GM21529 (cell line): ENCODE measurements around the gene SLF2.

ENCODE experiments used
- ATAC-seq: cut with Tn5 transposase; IDR thresholded peaks from one replicate; pipeline ENCODE4 v1.9.1; 2021; ENCODE audit not compliant: unreplicated experiment

SLF2 gene

DNA sequence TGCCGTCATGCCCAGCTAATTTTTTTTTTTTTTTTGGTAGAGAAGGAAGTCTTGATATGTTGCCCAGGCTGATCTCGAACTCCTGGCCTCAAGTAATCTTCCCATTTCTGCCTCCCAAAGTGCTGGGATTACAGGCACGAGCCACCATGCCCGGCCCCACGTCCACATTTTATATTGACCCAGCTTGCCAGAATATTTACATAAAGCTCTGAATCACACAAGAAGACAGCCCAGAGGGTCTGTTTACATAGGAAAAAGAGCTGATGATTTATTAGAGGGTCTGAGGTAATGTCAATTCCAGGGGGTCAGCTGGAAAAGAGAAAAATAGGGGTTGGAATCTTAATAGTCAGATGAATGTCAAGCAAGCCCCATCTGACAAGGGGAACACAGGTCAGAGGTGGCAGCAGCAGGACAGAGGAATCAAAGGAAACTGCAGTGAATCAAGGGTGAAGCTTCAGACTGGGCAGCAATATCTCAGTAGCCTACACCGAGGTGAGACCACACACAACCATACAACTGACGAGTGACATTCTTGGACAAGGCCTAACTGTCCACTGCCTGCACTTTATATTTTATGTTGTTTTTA is 15.8 kb upstream of the SLF2 start:
- no peak for ATAC-seq

DNA sequence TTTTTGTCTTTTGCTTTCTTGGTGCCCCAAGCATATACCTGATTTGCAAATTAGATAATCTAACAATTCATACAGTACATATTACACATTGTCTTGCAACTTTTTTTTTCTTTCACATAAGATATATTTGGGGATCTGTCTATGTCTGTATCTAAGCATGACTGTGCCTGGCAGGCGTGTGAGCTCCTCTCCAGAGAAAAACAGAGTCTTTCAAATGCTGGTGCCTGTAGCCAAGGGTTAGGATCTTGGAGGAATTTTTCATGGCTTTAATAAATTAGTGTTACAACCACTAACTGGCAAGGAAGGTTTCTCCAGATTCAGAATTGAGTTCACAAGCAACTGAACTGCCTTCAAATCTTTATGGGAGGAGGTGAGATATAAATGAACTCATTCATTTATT is 14.8 kb upstream of the SLF2 start:
- no peak for ATAC-seq

DNA sequence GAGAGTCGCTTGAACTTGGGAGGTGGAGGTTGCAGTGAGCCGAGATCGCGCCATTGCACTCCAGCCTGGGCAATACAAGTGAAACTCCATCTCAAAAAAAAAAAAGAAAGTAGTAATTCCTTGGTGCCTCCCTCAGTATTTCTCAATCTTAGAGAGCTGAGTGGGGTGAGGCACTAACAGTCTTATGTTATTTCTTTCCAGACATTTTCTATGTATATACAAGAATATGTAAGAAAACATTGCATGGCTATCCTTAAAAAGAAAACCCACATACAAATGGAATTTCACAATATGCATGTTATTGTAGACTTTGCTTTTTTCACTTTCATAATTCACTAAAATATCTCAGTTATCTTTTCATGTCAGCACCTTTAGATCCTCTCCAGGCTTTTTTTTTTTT is 13.6 kb upstream of the SLF2 start:
- no peak for ATAC-seq

DNA sequence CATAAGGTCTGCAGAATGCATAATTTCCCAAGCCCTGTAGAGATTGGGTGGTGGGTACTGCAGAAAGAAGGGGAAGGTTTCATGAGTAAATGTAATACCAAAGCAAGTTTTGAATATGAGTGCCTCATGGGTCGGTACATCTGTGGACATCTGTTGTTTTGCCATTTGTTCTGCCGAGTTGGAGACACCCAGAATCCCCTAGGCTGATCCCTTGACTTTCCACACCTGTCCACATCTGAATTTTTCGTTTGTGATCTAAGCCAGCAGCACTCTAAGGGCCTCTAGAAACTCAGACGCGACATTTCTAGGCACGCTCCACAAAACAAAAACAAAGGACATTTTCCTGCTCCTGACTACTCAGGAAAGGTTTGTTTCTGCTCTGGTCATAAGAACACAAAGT is 11.7 kb upstream of the SLF2 start:
- ATAC-seq: no peak

DNA sequence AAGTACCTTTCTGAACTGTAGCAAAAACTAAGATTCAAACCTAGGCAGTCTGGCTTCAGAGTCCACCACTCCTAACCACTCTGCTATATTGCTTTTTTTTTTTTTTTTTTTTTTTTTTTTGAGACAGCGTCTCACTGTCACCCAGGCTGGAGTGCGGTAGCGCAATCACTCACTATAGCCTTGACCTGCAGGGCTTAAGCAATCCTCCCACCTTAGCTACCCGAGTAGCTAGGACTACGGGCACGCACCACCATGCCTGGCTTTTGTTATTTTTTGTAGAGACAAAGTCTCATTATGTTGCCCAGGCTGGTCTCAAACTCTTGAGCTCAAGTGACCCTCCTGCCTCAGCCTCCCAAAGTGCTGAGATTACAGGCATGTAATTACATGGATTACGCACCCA is 10.1 kb upstream of the SLF2 start:
- ATAC-seq: no peak

DNA sequence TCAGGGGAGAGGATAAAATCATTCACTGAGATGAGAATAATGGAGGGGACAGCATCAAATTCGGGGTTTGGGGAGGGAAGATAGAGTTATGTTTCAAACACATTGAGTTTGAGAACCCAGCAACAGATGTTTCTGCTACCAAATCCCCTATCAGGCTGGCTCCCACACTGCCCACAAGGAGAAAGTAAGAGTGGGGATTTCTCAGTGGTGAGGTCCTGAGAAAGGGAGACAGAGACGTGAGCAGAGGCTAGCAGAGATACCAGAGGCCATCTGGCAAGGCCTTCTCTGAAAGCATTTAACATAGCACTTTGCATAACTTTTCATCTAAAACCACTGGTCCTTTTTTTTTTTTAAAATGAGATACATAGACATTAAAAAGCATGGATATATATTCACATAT is 7.8 kb upstream of the SLF2 start:
- no peak for ATAC-seq

DNA sequence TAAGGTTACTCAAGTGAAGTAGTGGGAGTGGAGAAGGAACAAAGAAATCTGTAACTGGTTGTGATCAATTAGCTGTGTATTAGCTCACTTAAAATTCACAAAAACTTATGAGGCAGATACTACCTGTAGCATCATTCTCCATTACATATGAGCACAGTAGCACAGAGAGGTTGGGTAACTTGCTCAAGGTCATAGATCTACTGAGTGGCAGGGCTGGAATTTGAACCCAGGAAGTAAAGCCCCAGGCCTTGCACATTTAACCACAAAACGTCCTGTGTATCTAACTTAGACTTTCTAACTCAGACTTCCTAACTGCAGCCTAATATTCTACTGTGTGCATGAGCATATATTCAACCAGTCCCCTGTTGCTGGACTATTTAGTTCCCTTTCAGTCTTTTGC is 5.6 kb upstream of the SLF2 start:
- no peak for ATAC-seq

DNA sequence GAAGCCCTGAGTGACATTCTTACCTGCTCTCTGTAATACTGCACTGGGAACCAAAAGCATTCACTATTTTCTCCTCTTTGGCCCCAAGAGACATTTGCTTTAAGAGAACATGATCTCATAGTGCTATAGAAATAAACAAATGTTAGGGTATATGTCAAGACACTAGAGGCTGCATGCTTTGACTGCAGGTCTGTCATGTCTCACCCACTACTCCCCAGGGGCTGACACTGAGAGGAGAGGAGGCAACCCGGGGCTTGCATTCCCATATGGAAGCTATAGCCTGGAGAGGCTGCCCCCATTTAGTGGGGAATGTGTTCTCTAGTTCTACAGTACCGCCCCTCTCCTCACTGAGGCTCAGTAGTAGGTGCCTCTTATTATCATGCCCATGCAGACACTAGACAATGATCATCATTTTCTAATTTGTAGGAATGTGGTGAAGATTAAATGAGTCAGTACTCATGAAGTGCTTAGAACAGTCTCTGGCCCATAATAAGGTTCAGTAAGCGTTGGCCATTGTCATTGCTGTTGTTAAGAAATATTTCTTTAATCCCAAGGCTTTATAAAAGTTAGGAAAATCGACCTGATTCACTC is 4.9 kb upstream of the SLF2 start:
- ATAC-seq: no peak

DNA sequence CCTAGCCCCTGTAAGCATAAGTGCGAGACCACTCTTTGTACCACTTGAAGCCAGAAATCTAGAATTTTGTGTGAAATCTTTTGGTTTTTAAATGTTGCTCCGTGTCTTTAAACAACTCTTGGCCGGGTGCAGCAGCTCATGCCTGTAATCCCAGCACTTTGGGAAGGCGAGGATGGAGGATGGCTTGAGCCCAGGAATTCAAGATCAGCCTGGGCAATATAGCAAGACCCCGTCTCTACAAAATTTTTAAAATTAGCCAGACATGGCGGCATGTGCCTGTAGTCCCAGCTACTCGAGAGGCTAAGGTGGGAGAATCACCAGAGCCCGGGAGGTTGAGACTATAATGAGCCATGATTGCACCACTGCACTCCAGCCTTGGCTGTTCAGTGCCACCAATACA is 4.4 kb upstream of the SLF2 start:
- no peak for ATAC-seq

DNA sequence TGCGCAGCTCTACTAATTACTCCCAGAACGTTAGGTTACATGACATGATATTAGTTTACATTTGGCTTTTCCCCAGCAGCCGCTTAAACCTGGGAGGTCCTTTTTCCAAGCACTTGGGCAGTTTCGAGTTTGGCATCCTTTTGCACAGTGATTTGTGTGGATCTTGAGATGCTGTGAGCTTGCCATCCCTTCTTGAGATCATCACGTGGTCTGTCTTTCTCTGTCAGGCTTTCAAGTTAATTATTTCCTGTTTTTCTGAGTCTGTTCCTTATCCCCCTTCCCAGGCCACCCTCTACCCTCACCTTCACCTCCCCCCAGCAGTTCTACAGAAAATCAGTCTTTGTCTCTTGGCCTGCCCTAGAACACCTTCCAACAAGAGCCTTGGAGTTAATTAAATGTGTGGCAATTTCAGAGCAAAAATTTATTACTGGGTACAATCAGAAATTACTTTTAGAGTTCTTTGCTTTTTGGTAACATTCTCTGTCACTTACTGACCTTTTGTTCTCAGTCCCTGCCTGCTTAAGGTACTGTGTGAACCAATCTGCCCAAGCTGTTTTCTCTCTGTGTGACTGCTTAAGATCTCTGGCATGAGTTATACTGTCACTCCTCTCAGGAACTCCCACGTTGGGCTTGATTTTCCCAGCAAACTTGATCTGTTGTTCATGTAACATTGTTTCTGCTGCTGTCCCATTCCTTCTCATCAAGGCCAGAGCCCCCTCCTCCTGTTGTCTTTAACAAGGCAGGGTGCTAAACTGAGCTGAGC is 3.1 kb upstream of the SLF2 start:
- no peak for ATAC-seq

DNA sequence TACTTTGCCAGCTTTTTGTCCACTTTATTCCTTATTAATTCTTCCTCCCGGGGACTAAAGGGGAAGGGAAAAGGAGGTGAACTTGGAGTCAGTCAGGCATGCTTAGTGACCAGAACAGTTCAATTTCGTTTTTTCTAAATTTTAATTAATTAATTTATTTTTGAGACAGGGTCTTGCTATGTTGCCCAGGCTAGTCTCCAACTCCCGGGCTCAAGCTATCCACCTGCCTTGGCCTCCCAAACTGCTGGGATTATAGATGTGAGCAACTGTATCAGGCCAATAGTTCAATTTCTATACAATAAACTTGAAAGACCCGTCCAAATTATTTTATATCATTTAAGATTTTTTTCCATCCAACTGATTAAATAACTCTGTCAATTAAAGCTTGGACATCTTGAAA is 1.3 kb upstream of the SLF2 start:
- ATAC-seq: no peak

DNA sequence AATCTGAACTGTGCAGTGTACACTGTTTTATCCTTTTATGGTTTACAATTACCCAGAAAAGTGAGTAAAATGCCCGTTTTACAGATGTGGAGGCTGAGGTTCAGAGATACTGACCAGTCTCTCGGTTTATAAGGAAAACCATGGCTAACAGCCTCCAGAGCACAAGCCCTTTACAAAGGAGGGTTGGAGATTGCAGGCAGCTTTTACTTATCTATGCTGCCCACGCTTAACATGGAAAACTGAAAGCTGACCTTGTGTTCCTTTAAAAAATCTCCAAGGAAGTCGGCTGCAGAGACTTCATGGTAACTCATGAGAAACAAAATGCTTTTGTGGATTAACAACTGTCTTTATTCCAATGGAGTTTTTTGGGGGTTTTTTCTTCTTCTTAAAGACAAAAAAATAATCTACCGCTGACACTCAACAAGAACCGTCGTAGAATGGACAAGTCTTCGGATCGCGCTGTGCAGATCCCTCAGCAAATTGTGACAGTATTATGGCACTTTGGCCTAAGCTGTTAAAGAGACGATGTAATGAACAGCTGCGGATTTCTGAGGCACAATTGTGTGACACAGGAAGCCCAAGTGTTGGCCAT is 654 bp upstream of the SLF2 start:
- ATAC-seq: no peak

DNA sequence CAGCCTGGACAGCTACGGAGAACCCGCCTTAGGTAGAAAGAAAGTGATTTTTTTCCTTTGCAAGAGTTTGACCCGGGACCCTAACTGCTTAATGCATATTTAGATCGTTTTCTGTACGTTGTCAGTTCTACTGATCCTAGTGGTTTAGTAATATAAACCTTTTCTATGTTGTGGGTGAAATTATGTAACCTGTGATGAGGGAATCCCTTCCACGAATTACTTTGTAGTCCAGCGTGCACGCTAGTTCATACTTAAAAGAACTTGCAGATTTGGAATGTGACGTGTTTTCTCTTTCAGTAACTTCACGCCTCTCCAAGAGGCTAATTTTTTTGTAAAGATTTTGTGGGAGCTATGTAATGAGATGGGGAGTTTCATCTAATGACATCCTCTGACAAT is 705 bp downstream of the SLF2 start:
- ATAC-seq: no peak

DNA sequence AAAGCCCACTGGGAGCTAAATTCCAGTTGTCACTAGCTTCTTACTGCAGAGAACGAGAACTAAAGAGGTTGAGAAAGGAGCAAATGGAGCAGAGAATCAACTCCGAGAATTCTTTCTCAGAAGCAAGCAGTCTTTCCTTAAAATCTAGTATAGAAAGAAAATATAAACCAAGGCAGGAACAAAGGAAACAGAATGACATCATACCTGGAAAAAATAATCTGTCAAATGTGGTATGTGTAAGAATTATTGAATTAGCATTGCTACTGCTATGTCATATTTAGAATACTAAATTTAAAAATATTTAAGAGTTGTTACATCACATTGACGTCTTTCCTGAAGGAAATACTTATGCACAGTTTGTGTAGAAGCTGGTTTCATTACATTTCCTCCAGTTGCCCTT is 4.3 kb downstream of the SLF2 start:
- ATAC-seq: no peak

DNA sequence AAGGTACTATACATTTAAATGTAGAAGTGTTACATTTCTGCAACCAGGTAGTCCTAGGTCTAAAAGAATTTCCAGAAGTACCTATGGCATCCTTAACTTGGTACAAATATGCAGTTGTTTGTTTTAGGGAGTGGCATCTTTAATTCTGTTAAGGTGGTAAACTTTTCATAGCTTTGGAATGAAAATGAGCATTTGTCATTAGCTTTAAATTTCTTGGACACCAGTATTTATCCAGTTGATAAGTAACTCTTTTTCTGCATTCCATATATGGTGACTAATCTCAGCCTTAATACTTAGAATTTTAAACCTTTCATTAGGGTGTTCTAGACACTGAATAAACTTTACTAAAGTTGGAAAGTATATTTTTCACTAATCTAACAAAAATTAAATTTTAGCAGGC is 10.8 kb downstream of the SLF2 start:
- no peak for ATAC-seq

DNA sequence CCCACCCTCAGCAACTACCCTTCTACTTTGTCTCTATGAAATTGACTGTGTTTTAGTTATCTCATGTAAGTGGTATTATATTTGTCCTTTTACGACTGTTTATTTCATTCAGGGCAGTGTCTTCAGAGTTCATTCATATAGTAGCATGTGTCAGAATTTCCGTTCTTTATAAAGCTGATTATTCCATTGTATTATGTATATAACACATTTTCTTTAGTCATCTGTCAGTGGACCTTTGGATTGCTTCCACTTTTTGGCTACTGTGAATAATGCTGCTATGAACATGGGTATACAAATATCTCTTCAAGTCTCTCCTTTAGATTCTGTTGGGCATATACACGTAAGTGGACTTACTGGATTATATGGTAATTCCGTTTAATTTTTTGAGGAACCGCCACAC is 14.5 kb downstream of the SLF2 start:
- ATAC-seq: no peak

DNA sequence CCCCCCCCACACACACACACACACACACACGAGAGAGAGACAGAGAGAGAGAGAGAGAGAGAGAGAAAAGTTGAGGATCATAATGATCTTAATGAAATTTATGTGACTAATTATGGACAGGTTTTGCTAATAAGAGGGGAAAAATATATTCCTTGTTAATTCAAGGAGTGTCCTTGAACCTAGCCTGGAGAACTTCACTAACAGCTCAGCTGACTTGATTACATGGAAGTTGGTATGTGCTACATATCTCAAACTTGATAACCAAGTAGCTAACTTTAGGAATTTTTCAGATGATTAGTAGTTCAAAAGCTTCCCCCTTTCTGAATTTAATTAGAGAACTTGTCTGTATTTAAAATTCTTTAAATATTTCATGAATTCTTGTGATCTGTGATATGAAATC is 15.3 kb downstream of the SLF2 start:
- no peak for ATAC-seq

DNA sequence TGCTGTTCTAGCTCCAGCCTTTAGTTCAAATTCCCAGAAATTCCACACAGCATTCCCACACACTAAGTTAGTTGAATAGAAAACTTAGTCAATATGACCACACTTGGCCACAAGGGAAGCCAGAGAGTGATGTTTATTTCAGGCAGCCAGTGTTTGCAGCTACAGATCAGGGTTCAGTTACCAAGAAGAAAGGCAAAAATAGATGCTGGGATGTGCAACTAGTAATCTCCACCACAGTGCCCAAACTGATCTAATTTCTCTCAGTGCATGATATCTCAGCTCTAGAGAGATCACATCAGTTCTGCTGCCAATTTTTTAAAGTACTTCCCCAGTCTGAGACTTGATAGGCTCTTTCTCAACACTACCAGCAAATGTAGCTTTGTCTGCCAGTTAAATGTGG is 17.6 kb downstream of the SLF2 start:
- no peak for ATAC-seq

DNA sequence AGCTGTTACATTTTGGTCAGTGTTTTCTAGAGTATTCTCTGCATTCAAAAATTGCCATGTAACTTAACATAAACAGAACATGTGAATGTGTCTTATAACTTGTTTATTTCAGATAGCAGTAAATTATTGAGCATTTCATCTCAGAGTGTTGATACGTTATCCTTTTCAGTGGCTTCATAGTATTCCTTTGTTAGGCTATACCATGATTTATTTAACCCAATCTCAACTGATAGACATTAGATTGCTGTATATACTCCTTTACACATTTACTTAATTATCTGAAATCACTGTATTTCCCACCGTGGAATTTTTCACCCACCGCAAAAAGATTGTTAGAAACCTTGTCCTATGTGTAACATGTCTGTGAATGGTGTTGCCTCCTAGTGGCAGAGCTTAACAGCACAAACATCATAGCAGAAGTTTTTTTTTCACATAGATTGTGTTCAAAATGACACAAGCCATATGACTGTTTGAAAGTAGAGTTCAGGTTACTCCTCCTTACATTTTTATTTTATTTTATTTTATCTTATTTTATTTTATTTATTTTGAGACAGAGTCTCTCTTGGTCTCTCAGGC is 21.4 kb downstream of the SLF2 start:
- no peak for ATAC-seq

DNA sequence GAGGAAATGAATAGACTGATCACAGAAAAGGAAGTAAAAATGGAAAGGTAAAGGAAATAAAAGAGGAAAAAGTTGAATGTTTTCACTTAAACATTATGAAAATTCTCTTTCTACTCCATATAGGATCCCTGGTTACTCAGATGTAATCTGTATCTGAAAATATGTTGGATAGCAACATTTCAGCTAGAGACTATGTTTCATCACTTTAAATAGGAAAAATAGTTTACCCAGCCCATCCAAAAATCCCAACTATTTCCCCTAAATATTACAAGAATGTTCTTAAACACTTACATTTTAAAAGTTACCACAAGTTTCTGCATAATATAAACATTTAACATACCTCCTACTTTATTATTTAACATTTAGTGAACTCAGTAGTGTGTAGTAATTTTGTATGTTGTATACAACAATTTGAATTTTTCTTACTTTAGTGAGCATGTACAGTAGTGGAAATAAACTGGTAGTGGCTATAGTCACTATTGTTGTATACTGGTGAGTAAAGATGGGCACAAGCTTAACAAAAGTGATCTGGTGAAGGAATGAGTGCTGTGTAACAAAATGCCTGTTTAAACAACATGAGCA is 27.1 kb downstream of the SLF2 start:
- ATAC-seq: no peak

DNA sequence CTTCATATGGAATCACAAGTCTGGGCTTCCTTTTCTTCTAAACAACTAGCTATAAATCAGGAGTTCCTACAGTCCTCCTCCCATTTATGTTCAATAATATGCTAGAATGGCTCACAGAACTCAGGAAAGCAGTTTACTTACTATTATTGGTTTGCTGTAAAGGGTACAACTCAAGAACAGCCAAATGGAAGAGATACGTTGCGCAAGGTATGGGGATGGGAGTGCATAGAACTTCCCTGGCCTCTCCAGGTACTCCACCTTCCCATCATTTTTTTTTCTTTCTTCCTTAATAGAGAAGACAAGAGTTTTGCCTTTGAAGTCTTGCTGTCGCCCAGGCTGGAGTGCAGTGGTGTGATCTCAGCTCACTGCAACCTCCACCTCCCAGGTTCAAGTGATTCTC is 29.5 kb downstream of the SLF2 start:
- no peak for ATAC-seq

DNA sequence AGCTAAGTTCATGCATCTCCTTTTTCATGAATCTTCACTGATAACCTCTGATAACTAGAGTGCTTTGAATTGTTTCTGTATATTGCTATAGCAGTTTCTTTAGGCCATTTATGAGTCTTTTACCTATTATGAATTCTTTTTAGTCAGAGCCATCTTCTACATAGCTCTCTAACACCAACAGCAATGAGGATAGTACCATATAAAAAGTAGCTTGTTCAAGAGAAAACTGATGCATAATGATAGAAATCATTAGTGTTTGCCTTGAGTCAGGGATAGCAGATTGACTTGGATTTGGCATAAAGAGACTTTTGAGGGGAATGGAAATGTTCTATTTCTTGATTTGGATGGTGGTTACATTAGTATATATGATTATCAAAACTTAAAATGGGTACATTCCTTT is 30.7 kb downstream of the SLF2 start:
- no peak for ATAC-seq
